Measurements from ENCODE around the gene PNMA8B. TPM values are rescaled to one million over a fixed set of nuclear protein-coding genes. Genes with fewer than 3 reads are reported as not detected.
"Not testable (repeated sequence)": the region's sequence is repeated elsewhere in the genome, so short reads cannot be mapped to it uniquely, and the experiment has no call there.

The PNMA8B gene
- total and polyA plus RNA-seq, 4 experiments from 2014 or later: 0.24 to 1.2 (median 0.75) TPM

- no peaks in the 10 kb centered on the region for H3K27me3 ChIP-seq (ENCODE audit: insufficient read depth, low read length)
- peaks cover 8 to 17% (median 13%) of the 10 kb centered on the region in 4 donors for H3K4me1 Mint-ChIP-seq
- H3K9me3 ChIP-seq (ENCODE audit: control insufficient read depth in 1 of 2, low read length in 2 of 2): no peaks in the 10 kb centered on the region
- intact Hi-C loops (cut with micrococcal nuclease): no loop called here
- no peak overlapping the region for H3K27ac Mint-ChIP-seq
- no peak for DNase-seq
- H3K9me3 Mint-ChIP-seq: no peaks in the 10 kb centered on the region
- H3K36me3 ChIP-seq (ENCODE audit: insufficient read depth, low read length): no peaks in the 10 kb centered on the region
- H3K4me1 ChIP-seq (ENCODE audit: insufficient read depth, low read length): peaks cover 13% of the 10 kb centered on the region
- H3K4me3 ChIP-seq (ENCODE audit: low read length in 2 of 2): no peak overlapping the region
- no peak overlapping the region for H3K4me3 Mint-ChIP-seq
- H3K36me3 Mint-ChIP-seq: no peaks in the 10 kb centered on the region
- ChIA-PET POLR2A (ENCODE audit: partially characterized antibody) (no interaction called here), CTCF (ENCODE audit: partially characterized antibody) (interaction anchor here (1.6 to 1.7 kb wide), 2 partner anchors 9 to 12 kb away, joined by 6 to 7 read pairs; no protein-coding TSS in a partner anchor)
- no peak overlapping the region for H3K27ac ChIP-seq (ENCODE audit: low read depth, low read length)
- peaks cover 0 to 5% of the 10 kb centered on the region in 2 donors for H3K27me3 Mint-ChIP-seq
These were observed 37.5 kb upstream of the PNMA8B start for GRCh38 chr19:46533078-46533620.

GRCh38 chr19:46530636-46531035, 35.0 kb upstream of the PNMA8B start:
- intact Hi-C loops (cut with micrococcal nuclease): no loop called here
- no peak overlapping the region for H3K27ac Mint-ChIP-seq
- peaks cover 9 to 18% (median 11%) of the 10 kb centered on the region in 4 donors for H3K4me1 Mint-ChIP-seq
- H3K36me3 Mint-ChIP-seq: no peaks in the 10 kb centered on the region
- Histone ChIP-seq H3K9me3 (ENCODE audit: control insufficient read depth in 1 of 2, low read length in 2 of 2) (no peaks in the 10 kb centered on the region), H3K36me3 (ENCODE audit: insufficient read depth, low read length) (no peaks in the 10 kb centered on the region), H3K4me1 (ENCODE audit: insufficient read depth, low read length) (peaks cover 13% of the 10 kb centered on the region), H3K27me3 (ENCODE audit: insufficient read depth, low read length) (no peaks in the 10 kb centered on the region), H3K27ac (ENCODE audit: low read depth, low read length) (no peak overlapping the region), H3K4me3 (ENCODE audit: low read length in 2 of 2) (no peak overlapping the region)
- no peak overlapping the region for H3K4me3 Mint-ChIP-seq
- no peaks in the 10 kb centered on the region for H3K9me3 Mint-ChIP-seq
- ChIA-PET CTCF (ENCODE audit: partially characterized antibody) (interaction anchor here (0.7 to 4.0 kb wide), 8 partner anchors 8 to 142 kb away, joined by 3 to 45 read pairs (median 21); partner anchors contain the start of gene DACT3), POLR2A (ENCODE audit: partially characterized antibody) (interaction anchor here (1.5 kb wide), 1 partner anchor 131 kb away, joined by 8 read pairs; the partner anchor contains the start of gene DACT3)
- no peak for DNase-seq
- H3K27me3 Mint-ChIP-seq: peaks cover 0 to 2% of the 10 kb centered on the region in 2 donors

- Histone ChIP-seq H3K36me3 (ENCODE audit: insufficient read depth, low read length) (no peaks in the 10 kb centered on the region), H3K4me3 (ENCODE audit: low read length in 2 of 2) (no peak overlapping the region), H3K4me1 (ENCODE audit: insufficient read depth, low read length) (peaks cover 14% of the 10 kb centered on the region), H3K27me3 (ENCODE audit: insufficient read depth, low read length) (no peaks in the 10 kb centered on the region), H3K27ac (ENCODE audit: low read depth, low read length) (no peak overlapping the region), H3K9me3 (ENCODE audit: control insufficient read depth in 1 of 2, low read length in 2 of 2) (no peaks in the 10 kb centered on the region)
- peak overlapping the region in 2 of 8 donors; percentile 18 to 22 for H3K4me3 Mint-ChIP-seq
- peaks cover 0 to 2% of the 10 kb centered on the region in 2 donors for H3K27me3 Mint-ChIP-seq
- ChIA-PET POLR2A (ENCODE audit: partially characterized antibody) (interaction anchor here (1.5 kb wide), 1 partner anchor 131 kb away, joined by 8 read pairs; the partner anchor contains the start of gene DACT3), CTCF (ENCODE audit: partially characterized antibody) (interaction anchor here (0.7 to 4.0 kb wide), 17 partner anchors 9 to 309 kb away, joined by 3 to 45 read pairs (median 4); partner anchors contain the start of gene DACT3)
- H3K9me3 Mint-ChIP-seq: peaks cover 0 to 2% (median under 1%) of the 10 kb centered on the region in 8 donors
- intact Hi-C loops (cut with micrococcal nuclease): loop anchor here (1.0 to 2.0 kb wide), 5 partner anchors 12 to 223 kb away; partner anchors contain the start of gene CALM3
- DNase-seq: peak; percentile 62 to 75 (median 70)
- no peaks in the 10 kb centered on the region for H3K36me3 Mint-ChIP-seq
- H3K4me1 Mint-ChIP-seq: peaks cover 10 to 21% (median 13%) of the 10 kb centered on the region in 4 donors
- peak overlapping the region in 3 of 7 donors; percentile 29 to 66 (median 37) for H3K27ac Mint-ChIP-seq
These were observed 34.2 kb upstream of the PNMA8B start for GRCh38 chr19:46529622-46530451.

- CTCF ChIA-PET (ENCODE audit: partially characterized antibody): interaction anchor here (1.2 to 4.0 kb wide), 11 partner anchors 8 to 310 kb away, joined by 3 to 45 read pairs (median 9); partner anchors contain the start of gene DACT3
These were observed 33.2 kb upstream of the PNMA8B start for GRCh38 chr19:46528601-46529590.

GRCh38 chr19:46526801-46527200, 31.1 kb upstream of the PNMA8B start:
- POLR2A ChIA-PET (ENCODE audit: partially characterized antibody); H3K27ac Mint-ChIP-seq; intact Hi-C loops (cut with micrococcal nuclease); H3K4me3 ChIP-seq (ENCODE audit: low read length in 2 of 2); H3K27me3 Mint-ChIP-seq; H3K9me3 Mint-ChIP-seq; H3K4me3 Mint-ChIP-seq; H3K36me3 Mint-ChIP-seq; H3K27me3 ChIP-seq (ENCODE audit: insufficient read depth, low read length); H3K27ac ChIP-seq (ENCODE audit: low read depth, low read length); H3K36me3 ChIP-seq (ENCODE audit: insufficient read depth, low read length); DNase-seq; H3K9me3 ChIP-seq (ENCODE audit: control insufficient read depth in 1 of 2, low read length in 2 of 2): not testable (repeated sequence)
- CTCF ChIA-PET (ENCODE audit: partially characterized antibody): interaction anchor here (1.3 to 4.0 kb wide), 6 partner anchors 11 to 135 kb away, joined by 3 to 45 read pairs (median 13); partner anchors contain the start of gene DACT3
- peaks cover 20 to 45% (median 32%) of the 10 kb centered on the region in 4 donors for H3K4me1 Mint-ChIP-seq
- H3K4me1 ChIP-seq (ENCODE audit: insufficient read depth, low read length): peaks cover 37% of the 10 kb centered on the region

More at GRCh38 chr19:46528601-46529590, 33.2 kb upstream of the PNMA8B start:
- peaks cover 0 to 5% (median 3%) of the 10 kb centered on the region in 8 donors for H3K9me3 Mint-ChIP-seq
- no peaks in the 10 kb centered on the region for H3K27me3 Mint-ChIP-seq
- H3K9me3 ChIP-seq (ENCODE audit: control insufficient read depth in 1 of 2, low read length in 2 of 2): no peaks in the 10 kb centered on the region
- peaks cover 18% of the 10 kb centered on the region for H3K4me1 ChIP-seq (ENCODE audit: insufficient read depth, low read length)
- H3K36me3 ChIP-seq (ENCODE audit: insufficient read depth, low read length): no peaks in the 10 kb centered on the region
- peak overlapping the region in 3 of 7 donors; percentile 37 to 68 (median 66) for H3K27ac Mint-ChIP-seq
- peaks cover 11 to 27% (median 20%) of the 10 kb centered on the region in 4 donors for H3K4me1 Mint-ChIP-seq
- peak overlapping the region in 1 of 8 donors; percentile 22 for H3K4me3 Mint-ChIP-seq
- H3K27ac ChIP-seq (ENCODE audit: low read depth, low read length): no peak overlapping the region
- intact Hi-C loops (cut with micrococcal nuclease): loop anchor here (1.0 to 2.0 kb wide), 5 partner anchors 13 to 224 kb away; partner anchors contain the start of gene CALM3
- no peak overlapping the region for H3K4me3 ChIP-seq (ENCODE audit: low read length in 2 of 2)
- no peaks in the 10 kb centered on the region for H3K27me3 ChIP-seq (ENCODE audit: insufficient read depth, low read length)
- POLR2A ChIA-PET (ENCODE audit: partially characterized antibody): interaction anchor here (1.3 to 1.5 kb wide), 2 partner anchors 13 to 132 kb away, joined by 3 to 8 read pairs; partner anchors contain the start of gene DACT3
- no peaks in the 10 kb centered on the region for H3K36me3 Mint-ChIP-seq
- DNase-seq: no peak

- Histone ChIP-seq H3K4me1 (ENCODE audit: insufficient read depth, low read length) (peaks cover 51% of the 10 kb centered on the region), H3K36me3 (ENCODE audit: insufficient read depth, low read length) (no peaks in the 10 kb centered on the region), H3K4me3 (ENCODE audit: low read length in 2 of 2) (no peak overlapping the region), H3K27ac (ENCODE audit: low read depth, low read length) (no peak overlapping the region), H3K9me3 (ENCODE audit: control insufficient read depth in 1 of 2, low read length in 2 of 2) (no peaks in the 10 kb centered on the region), H3K27me3 (ENCODE audit: insufficient read depth, low read length) (no peaks in the 10 kb centered on the region)
- Mint-ChIP-seq H3K4me3 (peak overlapping the region in 1 of 8 donors; percentile 26), H3K27ac (peak overlapping the region in 3 of 7 donors; percentile 11 to 52 (median 29)), H3K36me3 (no peaks in the 10 kb centered on the region), H3K27me3 (no peaks in the 10 kb centered on the region), H3K4me1 (peaks cover 20 to 55% (median 36%) of the 10 kb centered on the region in 4 donors), H3K9me3 (peaks cover 0 to 9% (median 3%) of the 10 kb centered on the region in 8 donors)
- intact Hi-C loops (cut with micrococcal nuclease): no loop called here
- ChIA-PET POLR2A (ENCODE audit: partially characterized antibody) (no interaction called here), CTCF (ENCODE audit: partially characterized antibody) (interaction anchor here (0.9 to 5.9 kb wide), 8 partner anchors 8 to 496 kb away, joined by 3 to 70 read pairs (median 6); partner anchors contain the start of gene DACT3)
- DNase-seq: no peak
These were observed 28.6 kb upstream of the PNMA8B start for GRCh38 chr19:46524308-46524707.

Data from CD4-positive, alpha-beta memory T cell (primary cell).